EH (cell line): ENCODE data around the gene MPPED2.

Source experiments
- DNase-seq: peaks from one replicate; pipeline ENCODE4 v3.0.0-alpha.2; 2015; ENCODE audit warnings: low read depth

MPPED2 gene

DNA sequence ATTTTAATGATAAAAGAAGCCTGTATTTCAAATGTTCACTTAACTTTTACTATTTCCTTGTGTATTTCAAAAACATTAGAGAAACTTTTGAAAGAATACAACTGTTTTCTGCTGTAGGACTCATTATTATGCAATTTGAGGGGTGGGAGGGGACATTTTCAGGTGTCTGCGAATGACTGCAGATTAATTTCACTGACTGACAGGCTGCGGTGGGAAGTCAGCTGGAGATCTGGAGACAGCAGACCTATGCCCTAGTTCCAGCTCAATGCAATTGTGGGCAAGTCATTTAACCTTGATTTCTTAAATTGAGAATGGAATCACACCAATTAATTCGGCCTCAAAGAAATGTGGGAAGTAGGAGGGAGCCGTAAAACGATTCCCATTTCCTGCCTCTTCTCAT is 134.5 kb downstream of the MPPED2 start:
- DNase-seq, result no peak

GRCh38 chr11:30451167-30451566 is 135.0 kb downstream of the MPPED2 start:
- no peak for DNase-seq

- DNase-seq, result no peak
Measured at GRCh38 chr11:30447058-30447640, 139.0 kb downstream of the MPPED2 start.

GRCh38 chr11:30446520-30446919 is 139.6 kb downstream of the MPPED2 start:
- DNase-seq, result no peak

- no peak for DNase-seq
Measured at GRCh38 chr11:30445056-30445455, 141.1 kb downstream of the MPPED2 start.

- no peak for DNase-seq
Measured at GRCh38 chr11:30440510-30440909, 145.6 kb downstream of the MPPED2 start.

DNA sequence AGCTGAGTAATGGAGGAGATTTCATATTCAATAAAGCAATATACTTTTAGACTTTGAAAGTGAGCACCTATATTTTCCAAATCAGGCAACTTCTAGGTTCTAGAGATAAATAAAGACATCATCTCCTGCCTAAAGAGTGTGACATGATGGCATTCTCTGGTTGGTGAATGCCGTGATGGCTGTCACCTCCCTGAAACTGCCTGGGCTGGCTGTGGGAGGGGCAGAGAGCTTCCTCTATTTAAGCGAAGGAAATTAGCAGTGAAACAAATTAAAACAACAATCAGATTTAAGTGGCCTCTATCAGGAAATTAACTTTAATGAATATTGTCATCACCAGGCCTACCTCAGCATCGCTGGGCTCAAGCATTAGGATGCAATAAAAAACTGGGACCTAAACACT is 149.4 kb downstream of the MPPED2 start:
- DNase-seq, result no peak

- no peak for DNase-seq
Measured at GRCh38 chr11:30435488-30435887, 150.7 kb downstream of the MPPED2 start.

DNA sequence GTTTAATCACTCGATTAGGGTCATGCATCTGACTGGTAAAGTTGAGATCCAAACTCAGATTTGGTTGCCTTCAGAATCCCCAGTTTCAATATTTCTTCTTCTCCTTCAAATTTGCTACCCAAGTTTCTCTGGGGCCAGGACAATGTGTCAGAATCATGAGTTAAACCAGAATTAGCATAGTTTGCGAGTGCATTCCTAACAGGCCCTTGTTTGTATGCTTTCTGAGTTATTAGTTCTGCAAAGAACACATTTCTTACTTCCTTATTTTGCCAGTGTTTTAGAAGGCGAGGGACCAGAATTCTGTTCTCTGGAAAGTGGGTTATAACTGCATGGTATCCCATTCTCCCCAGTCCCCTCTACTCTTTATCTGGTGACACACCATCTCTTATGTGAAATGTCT is 151.3 kb downstream of the MPPED2 start:
- no peak for DNase-seq

DNA sequence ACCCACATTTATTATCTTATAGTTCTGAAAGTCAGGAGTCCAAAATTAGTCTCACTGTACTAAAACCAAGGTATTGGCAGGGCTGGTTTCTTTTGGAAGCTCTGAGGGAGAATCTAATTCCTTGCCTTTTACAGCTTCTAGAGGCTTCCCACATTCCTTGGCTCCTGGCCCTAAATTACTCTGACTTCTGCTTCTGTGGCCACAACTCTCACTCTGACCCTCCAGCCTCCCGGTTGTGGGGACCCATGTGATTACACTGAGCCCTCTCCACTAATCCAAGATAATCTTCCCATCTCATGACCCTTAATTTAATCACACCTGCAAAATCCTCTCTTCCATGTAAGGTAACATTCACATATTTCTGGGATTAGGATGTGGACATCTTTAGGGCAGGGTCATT is 152.3 kb downstream of the MPPED2 start:
- peak; percentile 1 for DNase-seq

- DNase-seq, result no peak
Measured at GRCh38 chr11:30432716-30433115, 153.4 kb downstream of the MPPED2 start.

DNA sequence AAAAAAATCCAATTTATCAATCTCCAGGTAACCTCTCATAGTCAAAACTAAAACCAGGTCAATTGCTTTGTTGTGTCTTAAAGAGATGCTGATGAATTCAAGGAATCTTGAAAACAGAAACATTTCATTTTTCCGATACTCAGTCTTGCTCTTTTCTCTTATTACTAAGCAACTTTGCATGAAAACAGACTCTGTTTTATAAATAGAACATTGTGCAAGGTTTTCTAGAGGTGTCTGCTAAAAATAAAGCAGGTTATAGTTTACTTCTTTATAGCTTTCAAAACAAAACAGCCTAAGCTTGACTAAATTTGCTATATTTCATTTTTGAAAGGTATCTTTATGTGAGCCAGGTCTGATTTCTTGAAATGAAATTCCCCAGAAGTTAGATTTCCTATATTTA is 154.0 kb downstream of the MPPED2 start:
- DNase-seq, result no peak

DNA sequence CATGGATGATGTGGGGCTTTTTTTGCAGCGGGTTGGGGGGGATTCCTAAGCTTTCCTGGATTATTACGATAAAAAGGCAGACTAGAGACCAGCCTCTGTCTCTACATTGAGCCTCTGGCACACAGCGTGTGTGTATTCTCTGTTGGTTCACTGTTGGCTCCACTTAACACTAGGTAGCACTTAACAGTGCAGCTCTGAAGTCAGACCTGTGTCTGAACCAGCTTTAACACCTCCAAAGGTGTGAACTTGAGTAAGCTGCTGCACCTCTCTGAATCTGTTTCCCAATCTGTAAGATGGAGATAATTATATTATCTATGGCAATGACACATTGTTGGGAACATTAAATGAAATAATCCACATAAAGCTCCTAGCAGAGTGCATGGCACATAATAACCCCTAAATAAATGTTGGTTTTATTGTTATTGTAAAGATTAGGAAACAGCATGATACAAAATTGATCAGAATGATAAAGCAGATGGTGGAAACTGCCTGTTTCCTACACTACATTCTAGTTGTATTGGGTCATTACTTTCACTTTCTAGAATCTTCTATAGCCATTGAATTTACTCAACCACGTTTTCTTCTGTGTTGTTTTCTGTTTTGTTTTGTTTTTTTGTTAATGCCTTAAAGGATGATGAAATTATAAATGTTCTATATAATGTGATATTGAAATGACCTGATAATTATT is 154.9 kb downstream of the MPPED2 start:
- peak; percentile 1 for DNase-seq

DNA sequence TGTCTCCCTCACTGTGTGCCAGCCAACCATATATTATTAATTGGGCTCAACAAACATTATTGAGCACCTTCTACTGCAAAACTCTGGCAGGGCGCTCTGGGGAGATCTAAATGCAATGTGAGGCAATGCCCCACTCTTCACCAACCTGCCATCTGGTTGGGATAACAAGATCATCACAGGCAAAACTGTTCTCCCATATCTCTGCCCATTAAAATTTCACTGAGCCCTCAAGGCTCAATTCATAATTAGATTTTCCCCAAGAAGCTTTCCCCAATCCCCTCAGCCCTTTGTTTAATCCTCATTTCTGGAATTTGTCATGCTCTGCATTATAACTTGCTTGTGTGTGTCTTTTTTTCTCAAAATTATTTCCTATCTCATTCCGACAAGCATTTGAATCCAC is 156.6 kb downstream of the MPPED2 start:
- no peak for DNase-seq

GRCh38 chr11:30426781-30427180 is 159.4 kb downstream of the MPPED2 start:
- no peak for DNase-seq

DNA sequence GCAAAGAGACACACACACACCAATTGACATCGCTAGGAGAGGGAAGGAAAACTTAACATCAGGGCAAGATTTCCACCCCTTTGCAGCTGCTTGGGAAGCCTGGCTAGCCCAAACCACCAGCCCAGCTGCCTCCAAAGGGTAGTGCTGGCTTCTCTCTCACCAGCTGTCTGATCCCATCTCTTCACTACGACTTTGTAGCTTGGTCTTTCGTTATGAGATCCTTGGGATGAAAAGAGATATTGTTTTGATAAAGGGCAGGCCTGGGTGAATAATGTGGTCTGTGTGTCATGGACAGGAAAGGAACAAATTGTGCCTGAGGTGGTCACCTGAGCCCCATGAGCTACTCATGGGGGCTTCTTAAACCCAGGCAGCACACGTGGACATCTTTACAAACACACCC is 161.3 kb downstream of the MPPED2 start:
- no peak for DNase-seq

DNA sequence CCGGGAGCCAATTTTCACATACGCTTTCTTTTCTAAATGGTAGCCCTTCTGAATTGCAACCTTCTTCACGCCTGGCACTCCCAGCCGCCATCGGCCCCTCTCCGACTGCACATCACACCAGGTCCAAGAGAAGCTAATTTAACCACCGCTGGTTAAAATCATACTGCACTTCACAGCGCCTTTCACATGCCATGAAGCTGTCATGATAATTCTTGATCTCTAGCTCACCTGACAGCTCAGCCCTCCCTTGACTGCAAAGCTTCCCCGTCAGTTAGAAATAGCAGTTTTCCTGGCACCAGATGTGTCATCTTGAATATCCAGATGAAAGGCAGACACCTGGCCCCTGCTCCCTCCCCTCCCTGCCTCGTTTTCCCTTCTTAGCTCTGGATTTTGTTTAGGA is 161.8 kb downstream of the MPPED2 start:
- DNase-seq, result no peak

- DNase-seq, result no peak
Measured at GRCh38 chr11:30423886-30424285, 162.3 kb downstream of the MPPED2 start.

DNA sequence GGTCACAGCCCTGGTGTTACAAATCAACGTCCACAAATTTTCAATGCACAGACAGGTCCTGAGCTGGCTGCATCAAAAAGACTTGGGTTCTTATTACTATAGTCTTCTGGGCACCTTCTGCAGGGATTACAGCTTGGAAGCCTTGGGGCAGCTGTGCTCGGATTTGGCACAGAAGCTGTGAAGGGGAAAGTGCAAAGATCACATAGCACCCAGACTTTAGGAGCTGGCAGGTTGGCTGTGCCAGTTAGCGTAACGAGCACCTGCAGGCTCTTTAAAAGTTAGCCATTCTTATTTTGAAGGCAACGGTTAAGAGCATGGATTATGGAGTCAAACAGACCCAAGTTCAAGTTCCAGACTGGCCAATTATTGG is 162.9 kb downstream of the MPPED2 start:
- no peak for DNase-seq

DNA sequence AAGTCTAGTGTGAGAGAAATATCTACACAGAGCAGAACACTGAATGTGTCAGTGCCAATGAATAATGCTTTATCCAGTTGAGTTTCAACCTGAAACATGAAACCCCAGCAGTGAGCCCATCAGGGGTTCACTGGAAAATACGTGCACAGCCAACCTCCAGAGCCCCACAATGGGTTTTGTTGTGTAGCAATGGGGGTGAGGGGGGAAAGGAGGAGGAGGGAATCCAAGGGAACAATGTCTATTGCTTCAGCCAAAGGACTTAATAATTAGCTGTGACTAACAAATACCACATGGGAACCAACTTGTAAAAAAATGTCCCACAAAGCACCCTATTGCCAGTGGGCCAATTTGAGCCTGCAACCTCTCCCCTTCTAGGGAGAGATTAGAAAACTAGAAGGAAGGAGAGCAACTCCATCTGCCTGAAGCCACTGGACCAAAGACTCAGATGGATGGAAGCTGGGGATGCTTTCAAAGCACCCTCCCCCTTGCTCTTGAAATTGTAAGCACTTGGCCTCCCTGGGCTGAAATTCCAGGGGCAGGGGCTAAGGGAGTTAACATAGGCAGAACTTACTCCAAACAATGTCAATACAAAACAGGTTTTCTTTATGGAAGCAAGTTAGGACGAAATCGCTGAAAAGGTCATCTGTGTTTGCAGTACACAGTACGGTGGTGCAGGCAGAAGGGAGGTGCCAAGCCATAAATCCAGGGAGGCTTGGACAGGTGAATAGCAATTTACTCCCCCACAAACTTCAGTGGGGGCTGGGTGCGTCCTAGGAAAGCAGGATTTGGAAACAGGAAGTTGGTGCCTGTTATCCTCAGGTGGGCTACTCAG is 163.5 kb downstream of the MPPED2 start:
- DNase-seq, result no peak

DNA sequence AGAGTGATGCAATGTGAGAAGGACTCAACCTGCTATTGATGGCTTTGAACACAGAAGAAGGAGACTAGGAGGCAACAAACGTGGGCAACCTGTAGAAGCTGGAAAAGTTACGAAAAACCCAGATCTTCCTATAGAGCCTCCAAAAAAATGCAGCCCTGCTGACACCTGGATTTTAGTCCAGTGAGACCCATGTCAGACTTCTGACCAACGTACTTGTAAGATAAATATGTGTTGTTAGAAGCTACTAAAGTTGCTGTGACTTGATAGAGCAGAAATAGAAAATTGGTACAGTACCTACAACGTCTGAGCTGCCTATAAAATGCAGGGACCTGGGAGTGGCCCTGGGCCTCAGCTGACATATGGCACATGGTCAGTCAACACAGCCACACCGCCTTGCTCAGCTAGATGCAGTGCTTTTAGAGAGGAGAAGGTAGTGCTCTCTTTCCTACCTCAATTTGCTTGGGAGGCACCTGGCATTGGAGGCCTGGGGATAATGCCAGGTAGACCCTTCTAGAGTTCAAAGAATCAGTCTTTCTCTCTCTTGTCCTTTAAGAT is 165.8 kb downstream of the MPPED2 start:
- DNase-seq, result no peak

GRCh38 chr11:30414806-30415205 is 171.3 kb downstream of the MPPED2 start:
- no peak for DNase-seq

DNA sequence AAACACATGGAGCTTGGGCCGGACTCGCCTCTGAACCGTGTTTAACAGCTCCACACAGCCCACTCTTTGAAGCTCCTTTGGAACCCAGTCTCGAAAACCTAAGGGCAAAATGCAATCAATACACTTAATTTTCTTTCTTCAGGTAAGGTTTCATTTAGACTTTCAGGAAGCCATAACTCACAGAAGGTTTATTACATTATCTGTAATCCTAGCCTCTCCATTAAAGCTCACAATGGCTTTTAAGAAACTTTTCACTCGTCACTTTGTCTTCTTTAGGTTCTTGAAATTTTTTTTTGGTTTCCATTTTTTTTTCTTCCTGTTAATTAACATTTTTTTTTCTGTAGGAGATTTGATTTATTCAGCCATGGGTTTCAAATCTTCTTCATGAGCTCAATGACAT is 171.9 kb downstream of the MPPED2 start:
- no peak for DNase-seq
